Upper lobe of left lung (tissue), 6 donors: ENCODE results near the gene LGR5. TPM values are rescaled to one million over a fixed set of nuclear protein-coding genes. Genes with fewer than 3 reads are reported as not detected.
"Not testable (repeated sequence)": the region's sequence is repeated elsewhere in the genome, so short reads cannot be mapped to it uniquely, and the experiment has no call there.

Source experiments
- ATAC-seq, 2 donors: fragments of 200-7000 bp; cut with Tn5 transposase; one replicate each; pipeline ENCODE4 v1.9.1; 2022; ENCODE audit warnings: mild to moderate bottlenecking in 2 of 2, moderate library complexity in 2 of 2; ENCODE audit not compliant: low FRiP score in 2 of 2
- DNase-seq, 2 donors: peaks; one replicate each; pipeline ENCODE4 v3.0.0-alpha.2; 2019 to 2020
- H3K27ac ChIP-seq, 4 donors: fragments of 200-600 bp; sonication (generic); one replicate each; pipeline ENCODE4 v1.5.1; 2016 to 2019
- H3K27me3 ChIP-seq, 4 donors: fragments of 200-600 bp; sonication (generic); one replicate each; pipeline ENCODE4 v1.5.1; 2017 to 2019
- H3K36me3 ChIP-seq, 4 donors: fragments of 200-600 bp; sonication (generic); one replicate each; pipeline ENCODE4 v1.5.1; 2016 to 2019
- H3K4me1 ChIP-seq, 4 donors: fragments of 200-600 bp; sonication (generic); one replicate each; pipeline ENCODE4 v1.5.1; 2018 to 2019
- H3K4me3 ChIP-seq, 4 donors: fragments of 200-600 bp; sonication (generic); one replicate each; pipeline ENCODE4 v1.5.1; 2017 to 2019; ENCODE audit warnings: mild to moderate bottlenecking in 2 of 4, moderate library complexity in 1 of 4
- H3K9me3 ChIP-seq, 4 donors: fragments of 200-600 bp; sonication (generic); one replicate each; pipeline ENCODE4 v1.5.1; 2018 to 2019
- CTCF ChIP-seq, 6 experiments: fragments of 450-650 bp in 4 of 6; fragments of 200-600 bp in 2 of 6; sonication (generic) in 2 of 6; IDR thresholded peaks; one replicate each; pipeline ENCODE4 v1.5.1; 2016 to 2019; ENCODE audit warnings: antibody characterized with exemption in 6 of 6
- EP300 ChIP-seq, 4 donors: sonication (generic); formaldehyde crosslinking; IDR thresholded peaks; one replicate each; pipeline ENCODE4 v1.5.1; 2017; ENCODE audit warnings: antibody characterized with exemption in 4 of 4, control low read depth in 2 of 4
- POLR2A ChIP-seq, 4 donors: fragments of 450-650 bp; IDR thresholded peaks; one replicate each; pipeline ENCODE4 v1.5.1; 2016 to 2017; ENCODE audit warnings: antibody characterized with exemption in 4 of 4, mild to moderate bottlenecking in 2 of 4
- POLR2AphosphoS5 ChIP-seq, 2 donors: sonication (generic); formaldehyde crosslinking; IDR thresholded peaks; one replicate each; pipeline ENCODE4 v1.5.1; 2017; ENCODE audit warnings: antibody characterized with exemption in 2 of 2
- WGBS, 2 donors: methylation state at CpG; one replicate each; pipeline ENCODE4 v1.1.5; 2017 to 2018; 5-methylcytosine and 5-hydroxymethylcytosine counted together
- total RNA-seq, 6 donors: library from RNA; depleted of rRNA in 4 of 6; stranded (reverse); fragments of >200 nt in 4 of 6; gene quantifications; one replicate each; pipeline versions ENCODE4 v1.1.0 to v1.2.1, GENCODE V29; 2016 to 2021
- donor health status: DM: no; HTN: no; CAD: no; lungs with moderate emphysema.
- donor health status: DM: no; HTN: yes; CAD: no; lungs with severe emphysema.

Gene LGR5
- total RNA-seq, 6 donors from 2014 or later: 0.27 to 1.2 (median 0.75) TPM; not detected in 2

- Histone ChIP-seq H3K4me3 (no peak overlapping the region), H3K27ac (no peak overlapping the region), H3K4me1 (no peaks in the 10 kb centered on the region), H3K9me3 (no peaks in the 10 kb centered on the region), H3K27me3 (no peaks in the 10 kb centered on the region), H3K36me3 (no peaks in the 10 kb centered on the region)
- no peak for TF ChIP-seq POLR2A (IDR thresholded peaks at IDR 0.05)
- TF ChIP-seq EP300 (IDR thresholded peaks at IDR 0.05): no peak
- no peak for TF ChIP-seq POLR2AphosphoS5 (IDR thresholded peaks at IDR 0.05)
- no peak for TF ChIP-seq CTCF (IDR thresholded peaks at IDR 0.05)
- ATAC-seq (no peak), DNase-seq (no peak)
- WGBS, 2 donors: 81 to 85% methylated on average over 2 of the region's 2 CpGs
Observed at GRCh38 chr12:71477609-71478008, 38.0 kb downstream of the LGR5 start.

GRCh38 chr12:71478270-71478669, 38.7 kb downstream of the LGR5 start:
- no peaks in the 10 kb centered on the region for H3K4me1 ChIP-seq
- ATAC-seq: no peak
- no peaks in the 10 kb centered on the region for H3K9me3 ChIP-seq
- 37 to 55% methylated on average over 1 of the region's 1 CpG for WGBS, 2 donors
- no peaks in the 10 kb centered on the region for H3K36me3 ChIP-seq
- no peak overlapping the region for H3K27ac ChIP-seq
- TF ChIP-seq POLR2AphosphoS5 (IDR thresholded peaks at IDR 0.05): no peak
- no peak for TF ChIP-seq POLR2A (IDR thresholded peaks at IDR 0.05)
- no peak for TF ChIP-seq CTCF (IDR thresholded peaks at IDR 0.05)
- TF ChIP-seq EP300 (IDR thresholded peaks at IDR 0.05): no peak
- H3K4me3 ChIP-seq: no peak overlapping the region
- H3K27me3 ChIP-seq: no peaks in the 10 kb centered on the region
- no peak for DNase-seq

- H3K27me3 ChIP-seq: no peaks in the 10 kb centered on the region
- TF ChIP-seq EP300 (IDR thresholded peaks at IDR 0.05): no peak
- no peak for TF ChIP-seq POLR2A (IDR thresholded peaks at IDR 0.05)
- no peak for TF ChIP-seq POLR2AphosphoS5 (IDR thresholded peaks at IDR 0.05)
- TF ChIP-seq CTCF (IDR thresholded peaks at IDR 0.05): no peak
- DNase-seq (no peak), ATAC-seq (no peak)
- no peak overlapping the region for H3K4me3 ChIP-seq
- H3K4me1 ChIP-seq: no peaks in the 10 kb centered on the region
- H3K9me3 ChIP-seq: no peaks in the 10 kb centered on the region
- H3K27ac ChIP-seq: no peak overlapping the region
- 54 to 64% methylated on average over 8 of the region's 8 CpGs for WGBS, 2 donors
- H3K36me3 ChIP-seq: no peaks in the 10 kb centered on the region
Observed at GRCh38 chr12:71484272-71484905, 44.8 kb downstream of the LGR5 start.

GRCh38 chr12:71490844-71491243, 51.2 kb downstream of the LGR5 start:
- not testable (repeated sequence) for H3K27ac ChIP-seq, H3K9me3 ChIP-seq, H3K4me3 ChIP-seq, DNase-seq, H3K4me1 ChIP-seq, H3K27me3 ChIP-seq, ATAC-seq, H3K36me3 ChIP-seq
- 66 to 92% methylated on average over 2 of the region's 2 CpGs for WGBS, 2 donors

- TF ChIP-seq POLR2AphosphoS5 (IDR thresholded peaks at IDR 0.05) (no peak), POLR2A (IDR thresholded peaks at IDR 0.05) (no peak), CTCF (IDR thresholded peaks at IDR 0.05) (no peak), EP300 (IDR thresholded peaks at IDR 0.05) (no peak)
Observed at GRCh38 chr12:71492604-71493003, 53.0 kb downstream of the LGR5 start.

More at GRCh38 chr12:71492604-71493003, 53.0 kb downstream of the LGR5 start:
- Histone ChIP-seq H3K4me3 (no peak overlapping the region), H3K27ac (no peak overlapping the region), H3K9me3 (peaks cover 0 to 5% (median 3%) of the 10 kb centered on the region in 4 donors), H3K27me3 (no peaks in the 10 kb centered on the region), H3K36me3 (no peaks in the 10 kb centered on the region), H3K4me1 (no peaks in the 10 kb centered on the region)
- WGBS, 2 donors: 56 to 64% methylated on average over 2 of the region's 2 CpGs
- no peak for ATAC-seq
- no peak for DNase-seq
